AG04449 (cell line): ENCODE data around the gene BBX.

Experiments
- CTCF ChIA-PET: fragments of 350-600 bp; formaldehyde crosslinking; extraction: SDS; loops from one replicate; lab custom pipeline; 2021; ENCODE audit warnings: antibody characterized with exemption; lab: Yijun Ruan, JAX
- POLR2A ChIA-PET: fragments of 400-600, 350-600 bp; formaldehyde crosslinking; extraction: SDS; loops from one replicate; lab custom pipeline; 2020; ENCODE audit warnings: antibody characterized with exemption, inconsistent platforms; lab: Yijun Ruan, JAX
- DNase-seq: peaks from one replicate; pipeline ENCODE4 v3.0.0-alpha.2; 2010; ENCODE audit warnings: low read depth, low spot score
- H3K4me3 ChIP-seq: 2 replicates; pipeline ENCODE4 v1.5.1; 2011; ENCODE audit warnings: low read depth, mild to moderate bottlenecking, control low read depth, low read length
- TF ChIP-seq, protein P1 (sequence below): IDR thresholded peaks from one replicate; pipeline ENCODE4 v1.5.1; 2011; ENCODE audit warnings: mild to moderate bottlenecking, moderate library complexity, low read length, control low read depth, inconsistent platforms; ENCODE audit not compliant: insufficient read depth; ENCODE audit errors: missing control alignments

BBX gene

DNA sequence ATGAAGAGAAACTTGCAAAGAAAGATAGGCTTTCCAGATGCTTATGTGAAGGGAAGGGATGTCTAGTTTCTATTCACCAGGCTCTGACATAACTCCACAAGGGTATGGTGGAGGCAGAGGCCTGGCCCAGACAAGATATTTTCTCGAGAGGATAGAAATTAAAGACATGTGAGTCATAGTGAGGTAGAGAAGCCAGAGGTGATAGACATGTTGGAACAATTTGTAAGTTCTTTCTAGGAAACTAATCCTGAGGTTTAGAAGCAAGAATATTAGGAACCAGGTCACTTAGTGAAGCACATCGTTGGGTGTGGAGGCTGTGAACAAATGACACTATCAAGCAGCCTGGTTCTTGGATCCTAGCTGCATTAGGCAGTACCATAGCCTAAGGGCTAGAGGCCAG lies 176.9 kb downstream of the BBX start:
- TF ChIP-seq, protein P1, sequence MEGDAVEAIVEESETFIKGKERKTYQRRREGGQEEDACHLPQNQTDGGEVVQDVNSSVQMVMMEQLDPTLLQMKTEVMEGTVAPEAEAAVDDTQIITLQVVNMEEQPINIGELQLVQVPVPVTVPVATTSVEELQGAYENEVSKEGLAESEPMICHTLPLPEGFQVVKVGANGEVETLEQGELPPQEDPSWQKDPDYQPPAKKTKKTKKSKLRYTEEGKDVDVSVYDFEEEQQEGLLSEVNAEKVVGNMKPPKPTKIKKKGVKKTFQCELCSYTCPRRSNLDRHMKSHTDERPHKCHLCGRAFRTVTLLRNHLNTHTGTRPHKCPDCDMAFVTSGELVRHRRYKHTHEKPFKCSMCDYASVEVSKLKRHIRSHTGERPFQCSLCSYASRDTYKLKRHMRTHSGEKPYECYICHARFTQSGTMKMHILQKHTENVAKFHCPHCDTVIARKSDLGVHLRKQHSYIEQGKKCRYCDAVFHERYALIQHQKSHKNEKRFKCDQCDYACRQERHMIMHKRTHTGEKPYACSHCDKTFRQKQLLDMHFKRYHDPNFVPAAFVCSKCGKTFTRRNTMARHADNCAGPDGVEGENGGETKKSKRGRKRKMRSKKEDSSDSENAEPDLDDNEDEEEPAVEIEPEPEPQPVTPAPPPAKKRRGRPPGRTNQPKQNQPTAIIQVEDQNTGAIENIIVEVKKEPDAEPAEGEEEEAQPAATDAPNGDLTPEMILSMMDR = no peak
- ChIA-PET POLR2A (no interaction called here), CTCF (interaction anchor here (1.0 to 2.7 kb wide), 6 partner anchors 10 to 125 kb away, joined by 3 to 9 read pairs (median 4); no protein-coding TSS in a partner anchor)
- H3K4me3 ChIP-seq = no peak overlapping the region
- no peak for DNase-seq

DNA sequence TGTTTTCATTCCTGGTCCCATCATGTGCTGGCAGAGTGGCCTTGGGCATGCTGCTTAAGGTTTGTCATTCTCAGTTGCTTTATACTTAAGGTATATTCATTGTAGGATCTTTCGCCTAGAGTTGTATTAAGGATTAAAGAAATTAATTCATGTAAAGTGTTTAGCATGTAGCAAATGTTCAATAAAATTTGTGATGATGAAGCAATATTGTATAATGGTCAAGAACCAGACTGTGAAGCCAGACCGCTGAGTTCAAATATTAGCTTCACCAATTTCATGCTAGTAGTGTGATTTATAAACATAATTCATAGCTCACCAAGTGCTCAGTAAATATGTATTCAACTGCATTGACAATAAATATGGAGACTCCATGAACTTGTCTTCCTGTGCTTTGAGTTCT lies 178.5 kb downstream of the BBX start:
- TF ChIP-seq, protein P1 = no peak
- DNase-seq = no peak
- no peak overlapping the region for H3K4me3 ChIP-seq
- ChIA-PET POLR2A (interaction anchor here (0.7 kb wide), 1 partner anchor 26 kb away, joined by 3 read pairs; no protein-coding TSS in a partner anchor), CTCF (interaction anchor here (1.0 to 3.1 kb wide), 3 partner anchors 9 to 13 kb away, joined by 3 to 25 read pairs (median 3); no protein-coding TSS in a partner anchor)

DNA sequence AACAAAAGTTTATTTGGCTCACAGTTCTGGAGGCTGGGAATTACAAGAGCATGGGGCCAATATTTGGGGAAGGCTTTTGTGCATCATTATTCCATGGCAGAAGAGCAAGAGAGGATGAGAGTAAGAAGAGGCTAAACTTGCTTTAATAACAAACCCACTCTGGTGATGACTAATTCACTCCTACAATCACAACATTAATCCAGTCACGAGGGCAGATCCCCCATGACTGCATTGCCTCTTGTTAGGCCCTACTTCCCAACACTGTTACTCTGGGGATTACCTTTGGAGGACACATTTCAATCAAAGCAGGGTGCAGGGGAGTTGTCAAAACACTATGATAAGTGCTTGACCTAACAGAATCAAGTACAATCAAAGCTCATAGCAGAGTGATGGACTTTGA lies 181.7 kb downstream of the BBX start:
- DNase-seq = no peak
- TF ChIP-seq, protein P1 = no peak
- CTCF ChIA-PET = interaction anchor here (2.2 to 3.1 kb wide), 2 partner anchors 13 to 14 kb away, joined by 7 to 25 read pairs; no protein-coding TSS in a partner anchor
- H3K4me3 ChIP-seq = no peak overlapping the region
- POLR2A ChIA-PET = no interaction called here

DNA sequence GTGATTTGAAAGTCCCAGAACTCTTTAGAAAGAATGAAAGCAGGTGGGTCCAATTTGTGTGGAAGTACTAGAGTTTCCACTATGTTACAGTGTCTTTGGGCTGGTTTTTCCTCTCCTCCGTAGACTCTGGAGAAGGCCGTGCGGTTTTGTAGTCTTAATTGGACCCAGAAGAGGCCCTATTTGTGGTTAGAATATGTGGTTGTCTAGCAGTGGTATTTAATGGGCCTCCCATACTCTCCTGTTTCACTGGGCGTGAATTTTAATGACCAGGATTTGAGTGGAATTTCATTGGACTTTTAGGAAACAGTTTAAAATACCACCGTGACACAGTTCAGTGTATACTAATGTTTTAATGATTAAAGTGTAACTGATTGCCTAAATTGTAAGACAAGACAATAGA lies 182.3 kb downstream of the BBX start:
- TF ChIP-seq, protein P1 = no peak
- ChIA-PET POLR2A (no interaction called here), CTCF (interaction anchor here (1.4 to 1.5 kb wide), 2 partner anchors 28 to 130 kb away, joined by 4 to 6 read pairs; no protein-coding TSS in a partner anchor)
- H3K4me3 ChIP-seq = no peak overlapping the region
- peak; percentile 23 for DNase-seq

DNA sequence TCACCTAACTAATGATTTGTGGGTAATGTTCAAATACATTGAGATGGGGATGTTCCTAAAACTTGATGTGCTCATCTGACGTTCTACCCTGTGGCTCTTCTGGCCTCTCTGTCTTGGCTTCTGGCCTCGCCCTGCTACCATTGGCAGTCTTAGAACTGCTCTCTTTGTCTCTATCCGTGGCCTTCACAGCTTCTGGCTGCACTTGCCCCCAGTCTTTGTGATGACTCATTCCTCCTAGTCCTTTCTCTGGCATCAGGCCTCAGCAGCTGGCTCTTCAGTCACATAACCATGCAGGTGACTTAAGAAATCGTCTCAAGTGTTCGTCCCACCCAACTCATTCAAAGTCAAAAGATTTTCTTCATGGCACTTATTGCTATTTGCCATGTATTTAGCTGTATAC lies 188.1 kb downstream of the BBX start:
- CTCF ChIA-PET = interaction anchor here (0.8 to 2.7 kb wide), 4 partner anchors 21 to 42 kb away, joined by 4 to 12 read pairs (median 4); no protein-coding TSS in a partner anchor
- POLR2A ChIA-PET = no interaction called here
- no peak for DNase-seq

DNA sequence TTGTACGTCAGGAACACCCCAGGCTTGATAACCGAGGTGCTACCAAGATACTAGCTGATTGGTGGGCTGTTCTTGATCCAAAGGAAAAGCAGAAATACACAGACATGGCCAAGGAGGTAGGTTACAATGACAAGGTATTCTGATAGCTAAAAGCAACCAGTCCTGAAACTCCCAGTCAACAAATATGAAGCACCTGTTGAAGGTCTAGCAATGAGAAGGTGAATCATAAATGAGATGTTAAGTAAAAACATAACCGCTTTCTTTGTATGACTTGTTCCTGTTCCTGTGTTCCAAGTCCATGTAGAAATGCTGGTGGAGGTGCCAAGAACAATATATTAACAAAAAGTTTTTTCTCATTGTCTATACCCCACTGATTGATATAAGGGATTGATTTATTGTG lies 194.0 kb downstream of the BBX start:
- CTCF ChIA-PET = interaction anchor here (2.1 to 3.3 kb wide), 5 partner anchors 12 to 39 kb away, joined by 7 to 15 read pairs (median 7); no protein-coding TSS in a partner anchor
- TF ChIP-seq, protein P1 = no peak
- POLR2A ChIA-PET = no interaction called here
- H3K4me3 ChIP-seq = no peak overlapping the region
- no peak for DNase-seq

More for the DNA sequence above, 188.1 kb downstream of the BBX start:
- H3K4me3 ChIP-seq = no peak overlapping the region
- TF ChIP-seq, protein P1 = no peak
